Stimulated activated CD4-positive, alpha-beta T cell treated with anti-CD3 and anti-CD28 coated beads, Interleukin-15, amount 100 ng/mL, for 24 hours (primary cell): ENCODE measurements around the gene CNNM1.

Experiments
- DNase-seq: peaks from one replicate; pipeline ENCODE4 v3.0.0-alpha.2; 2020

The CNNM1 gene

GRCh38 chr10:99424656-99425055 lies 95.5 kb downstream of the CNNM1 start:
- DNase-seq, result no peak

- no peak for DNase-seq
Measured at GRCh38 chr10:99425204-99425603, 96.0 kb downstream of the CNNM1 start.

DNA sequence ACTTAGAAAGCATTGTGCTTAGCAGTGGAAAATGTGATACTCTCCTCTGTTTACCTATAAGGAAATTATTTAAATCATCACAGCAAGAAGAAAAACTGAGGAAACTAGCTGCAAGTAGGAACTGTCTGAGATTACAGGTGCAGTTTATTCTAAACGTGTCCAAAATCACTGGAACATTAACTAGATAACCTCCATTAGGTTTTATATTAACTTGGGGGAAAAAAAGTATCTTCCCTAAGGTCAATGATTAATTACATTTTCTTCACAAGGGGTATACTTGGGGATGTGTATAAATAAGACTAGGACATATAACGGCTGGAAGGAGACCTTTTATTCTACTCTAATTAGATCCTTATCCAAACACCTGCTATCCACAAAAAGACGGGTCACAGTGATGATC lies 97.5 kb downstream of the CNNM1 start:
- DNase-seq, result no peak

DNA sequence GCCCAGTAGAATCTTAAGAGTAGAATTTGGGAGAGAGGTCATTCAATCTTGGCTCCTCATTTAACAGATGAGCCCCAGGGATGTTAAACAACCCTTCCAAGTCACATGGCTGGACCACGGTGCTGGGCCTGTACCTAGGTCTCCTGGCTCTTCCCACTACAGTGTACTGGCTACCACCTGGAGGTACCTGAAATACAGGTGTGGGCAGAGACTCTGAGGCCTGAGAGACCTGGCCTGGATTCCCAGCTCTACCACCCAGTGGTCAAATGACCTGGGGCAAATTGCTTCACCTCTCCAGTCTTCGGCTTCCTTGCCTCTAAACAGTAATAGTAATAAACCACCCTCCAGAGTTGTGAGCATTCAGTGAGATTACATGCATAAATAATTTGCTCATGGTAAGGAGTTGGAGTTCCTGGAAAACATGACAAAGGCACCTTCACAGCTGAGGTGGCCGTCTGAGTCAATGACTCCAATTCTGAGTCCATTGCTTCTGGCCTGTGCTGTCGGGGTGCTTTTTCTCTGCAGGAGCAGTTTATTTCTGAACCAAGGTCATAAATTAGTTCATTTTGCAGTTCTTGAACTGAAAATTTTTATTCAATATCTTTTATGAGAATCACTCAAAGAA lies 98.5 kb downstream of the CNNM1 start:
- DNase-seq, result no peak

- no peak for DNase-seq
Measured at GRCh38 chr10:99429517-99430095, 100.5 kb downstream of the CNNM1 start.

- no peak for DNase-seq
Measured at GRCh38 chr10:99430116-99430450, 100.9 kb downstream of the CNNM1 start.

DNA sequence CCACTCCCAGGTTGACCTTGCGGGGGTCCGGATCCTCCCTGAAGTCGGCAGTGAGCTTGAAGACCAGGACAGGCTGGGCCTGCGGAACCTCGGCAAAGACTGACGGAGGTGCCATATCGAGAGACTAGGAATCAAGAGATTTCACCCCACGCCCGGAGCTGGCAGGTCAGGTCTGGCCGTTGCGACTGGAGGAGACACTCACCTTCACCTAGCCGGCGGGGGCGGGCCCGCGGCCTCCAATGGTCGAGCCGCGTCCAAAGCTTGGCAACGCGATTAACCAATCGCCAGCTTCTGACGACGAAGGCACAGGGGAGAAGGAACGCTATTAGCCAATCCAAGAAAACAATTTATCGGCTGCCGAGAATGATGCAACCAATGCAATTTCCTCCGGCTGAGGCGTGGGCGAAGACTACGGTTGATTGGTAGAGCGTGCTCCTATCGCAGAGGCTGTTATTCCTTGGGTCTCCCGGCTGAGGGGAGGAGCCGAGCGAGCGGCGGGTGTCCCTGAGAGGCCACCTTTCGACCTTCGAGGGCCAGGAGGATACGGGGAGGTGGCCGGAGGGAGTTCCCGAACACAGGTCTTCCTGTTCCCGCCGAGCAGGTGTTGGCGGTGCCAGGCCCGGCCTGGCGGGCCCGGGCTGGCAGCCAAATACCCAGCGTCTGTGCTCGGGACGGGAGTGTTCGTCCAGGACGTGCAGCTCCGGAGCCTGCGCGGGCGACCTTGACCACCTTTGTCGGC lies 101.5 kb downstream of the CNNM1 start, which contains the start of gene GOT1:
Gene GOT1 (minus strand): TSS at position 174 of the 739 bp plus-strand sequence. CDS start 59 bp downstream, at position 115.
- peak; percentile 97 for DNase-seq

DNA sequence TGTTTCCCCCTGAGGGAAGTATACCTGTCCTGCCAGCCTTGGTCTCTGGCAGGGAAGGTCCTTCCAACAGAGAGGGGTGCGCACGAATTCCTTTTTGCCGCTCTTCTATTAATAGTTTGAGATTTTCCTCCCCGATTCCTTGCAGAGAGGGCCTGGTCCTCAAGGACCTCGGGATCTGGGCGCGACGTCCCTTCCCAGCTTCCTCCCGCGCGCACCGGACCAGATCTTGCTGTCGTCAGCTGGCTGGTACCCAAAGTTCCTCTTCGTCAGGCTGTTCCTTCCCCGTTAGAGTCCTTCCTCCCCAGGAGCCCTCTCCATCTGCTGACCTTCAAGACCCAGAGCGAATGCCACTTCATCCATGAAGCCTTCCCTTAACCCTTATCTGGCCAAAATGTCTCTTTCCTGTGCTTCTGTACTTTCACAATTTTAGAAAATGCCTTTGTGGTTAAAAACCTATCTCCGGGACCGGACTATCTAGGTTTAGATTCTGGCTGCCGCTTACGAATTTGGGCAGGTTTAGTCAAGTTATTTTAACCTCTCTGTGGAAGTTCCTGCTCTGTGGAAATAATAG lies 102.1 kb downstream of the CNNM1 start:
- peak; percentile 35 for DNase-seq

DNA sequence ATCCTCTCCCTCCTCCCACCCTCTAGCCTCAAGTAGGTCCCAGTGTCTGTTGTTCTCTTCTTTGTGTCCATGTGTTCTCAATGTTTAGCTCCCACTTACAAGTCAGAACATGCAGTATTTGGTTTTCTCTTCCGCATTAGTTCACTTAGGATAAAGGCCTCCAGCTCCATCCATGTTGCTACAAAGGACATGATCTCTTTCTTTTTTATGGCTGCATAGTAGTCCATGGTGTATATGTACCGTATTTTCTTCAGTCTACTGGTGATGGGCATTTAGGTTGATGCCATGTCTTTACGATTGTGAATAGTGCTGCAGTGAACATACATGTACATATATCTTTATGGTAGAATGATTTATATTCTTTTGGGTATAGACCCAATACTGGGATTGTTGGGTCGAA lies 102.9 kb downstream of the CNNM1 start:
- no peak for DNase-seq

DNA sequence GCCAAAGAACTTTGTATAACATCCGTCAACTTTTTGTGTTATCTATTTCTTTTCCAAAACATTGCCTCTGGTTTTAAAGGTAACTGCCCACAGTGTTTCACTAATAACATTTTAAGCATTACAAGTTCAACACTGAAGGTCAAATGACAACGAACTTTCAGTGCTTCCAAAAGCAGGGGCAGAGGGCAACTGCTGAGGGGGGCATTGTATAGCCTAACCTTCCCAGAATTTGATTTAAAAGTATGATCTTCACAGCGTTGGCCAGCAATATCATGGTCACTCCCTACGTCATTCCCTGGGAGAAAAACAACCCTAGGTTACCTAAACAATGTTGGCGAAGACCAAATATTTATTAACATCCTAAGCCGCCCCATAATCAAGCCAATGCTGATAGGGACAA lies 103.7 kb downstream of the CNNM1 start:
- no peak for DNase-seq

DNA sequence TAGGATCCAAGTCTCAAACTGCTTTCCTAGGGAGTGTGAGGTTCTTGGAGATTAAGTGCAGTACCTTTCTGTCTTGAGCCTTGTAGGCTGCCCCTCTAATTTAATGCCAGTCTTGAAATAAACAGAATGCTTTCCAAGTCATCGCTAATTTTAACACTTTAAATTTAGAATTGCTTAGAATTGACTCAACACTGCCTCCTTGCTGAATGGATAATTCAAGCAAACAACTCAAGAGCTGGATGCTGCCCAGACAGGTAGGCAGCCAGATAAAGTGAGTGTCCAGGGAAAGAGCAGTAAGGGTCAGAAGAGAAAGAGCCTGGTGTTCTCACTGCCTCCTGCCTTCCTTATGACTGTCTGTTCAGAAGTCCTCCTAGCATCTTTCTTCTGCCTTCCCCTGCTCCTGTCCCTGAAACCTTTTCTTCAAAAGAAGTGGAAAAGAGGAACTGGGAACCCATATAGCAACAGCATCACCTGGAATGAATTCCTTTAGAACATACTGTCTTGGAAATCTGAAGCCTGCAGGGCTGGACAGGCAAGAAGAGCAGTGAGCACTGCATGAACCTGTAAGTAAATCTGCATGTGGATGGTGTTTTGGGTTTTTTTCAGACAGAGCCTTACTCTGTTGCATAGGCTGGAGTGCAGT lies 104.3 kb downstream of the CNNM1 start:
- no peak for DNase-seq

DNA sequence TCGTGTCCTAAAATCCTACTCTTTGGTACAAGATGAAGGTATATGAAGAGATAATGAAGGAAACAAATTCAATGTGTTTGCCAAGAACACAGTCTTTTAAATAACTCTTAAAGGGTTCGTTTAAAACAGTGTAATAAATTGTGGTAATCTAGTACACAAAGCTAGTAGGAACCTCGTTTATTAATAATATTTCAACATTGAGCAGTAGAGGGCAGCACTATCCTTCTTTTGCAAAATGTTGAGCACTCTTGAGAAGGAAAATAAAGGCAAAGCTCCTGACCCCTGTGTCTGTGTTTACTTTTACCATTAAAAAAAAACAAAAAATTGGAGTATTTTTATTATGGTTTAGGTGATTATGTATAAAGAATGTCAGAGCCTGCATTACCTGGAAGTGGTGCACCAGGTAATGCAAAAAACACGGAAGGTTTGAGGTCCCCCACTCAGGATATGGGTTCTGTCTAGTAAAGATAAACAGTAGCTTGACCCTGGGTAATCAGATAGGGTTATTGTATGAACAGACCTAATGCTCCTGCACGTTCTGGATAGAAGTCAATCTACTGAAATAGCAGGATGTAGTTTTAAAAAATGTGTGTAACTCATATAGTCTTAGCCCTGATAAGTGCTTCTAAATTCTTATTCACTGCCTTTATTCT lies 107.0 kb downstream of the CNNM1 start:
- DNase-seq, result no peak

DNA sequence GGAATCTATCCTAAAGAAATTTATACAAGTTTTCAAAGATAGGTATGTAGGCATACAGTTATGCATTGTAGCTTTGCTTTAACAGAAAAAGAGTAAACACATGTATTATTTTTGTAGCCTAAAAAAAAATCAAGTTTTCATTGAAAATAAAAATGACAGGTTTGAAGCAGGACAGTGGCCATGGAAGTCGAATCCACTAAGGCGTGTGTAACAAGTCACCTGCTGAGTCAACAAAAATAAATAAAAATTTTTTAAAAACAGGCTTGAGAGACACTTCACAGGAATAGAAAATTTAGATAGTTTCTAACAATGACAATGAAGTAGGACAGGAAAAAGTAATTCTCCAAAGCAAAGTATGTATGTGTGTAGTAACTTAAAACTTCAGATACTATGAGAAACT lies 109.7 kb downstream of the CNNM1 start:
- no peak for DNase-seq

GRCh38 chr10:99442394-99442793 lies 113.2 kb downstream of the CNNM1 start:
- DNase-seq, result no peak

DNA sequence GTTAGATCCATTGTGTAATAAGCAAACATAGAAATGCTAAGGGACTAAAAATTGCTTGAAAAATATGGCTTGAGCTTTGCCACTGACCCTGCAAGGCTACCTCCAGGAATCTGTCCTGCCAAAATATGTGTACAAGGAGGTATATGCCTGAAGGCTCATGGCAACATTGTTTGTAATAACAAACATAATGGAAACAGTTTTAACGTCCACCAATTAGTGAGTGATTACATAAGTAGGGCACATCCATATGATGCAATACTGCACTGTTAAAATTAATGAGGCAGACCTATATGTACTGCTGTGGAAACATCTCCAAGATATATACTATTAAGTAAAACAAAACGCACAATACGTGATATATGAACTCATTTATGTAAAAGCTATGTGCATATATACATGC lies 114.3 kb downstream of the CNNM1 start:
- no peak for DNase-seq
